AG09309 (cell line): ENCODE measurements around the gene NEUROG3.

Source experiments
- DNase-seq: peaks from one replicate; pipeline ENCODE4 v3.0.0-alpha.2; 2010; ENCODE audit warnings: low read depth
- H3K4me3 ChIP-seq: 2 replicates; pipeline ENCODE4 v1.5.1; 2011; ENCODE audit warnings: mild to moderate bottlenecking, low read depth, low read length, moderate library complexity; ENCODE audit not compliant: control insufficient read depth
- TF ChIP-seq, protein P1 (sequence below): IDR thresholded peaks from 2 replicates; pipeline ENCODE4 v1.5.1; 2011; ENCODE audit warnings: mild to moderate bottlenecking, low read depth, low read length, inconsistent platforms; ENCODE audit not compliant: insufficient read depth, control insufficient read depth; ENCODE audit errors: missing control alignments

The NEUROG3 gene

DNA sequence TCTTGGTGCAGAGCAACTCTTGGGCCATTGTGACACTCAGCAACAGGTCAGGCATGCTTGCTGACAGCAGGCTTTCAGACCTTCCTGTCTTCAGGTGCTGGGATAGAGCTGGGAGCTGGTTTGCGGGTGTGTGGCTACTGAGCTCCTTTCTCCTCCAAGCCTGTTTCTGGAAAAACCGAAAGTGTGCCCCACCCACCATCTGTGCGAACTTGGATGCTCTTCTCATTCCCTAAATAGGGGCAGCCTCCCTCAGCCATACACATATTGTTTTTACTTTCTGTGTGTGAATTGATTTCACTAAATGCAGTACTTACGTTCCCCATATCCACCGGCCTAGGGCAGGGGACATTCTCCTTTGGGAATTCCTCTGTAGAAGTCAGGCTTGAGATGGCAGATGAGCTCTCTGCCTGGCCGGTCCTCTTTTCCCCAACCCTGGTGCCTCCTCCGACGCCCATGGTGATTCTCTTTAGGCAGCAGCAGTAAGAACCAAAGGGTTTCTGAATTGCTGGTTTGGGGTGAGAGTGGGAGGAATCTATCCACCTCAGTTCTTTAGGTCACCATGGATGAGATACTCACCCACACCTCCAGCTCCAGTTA, 6.3 kb upstream of the NEUROG3 start:
- TF ChIP-seq, protein P1, sequence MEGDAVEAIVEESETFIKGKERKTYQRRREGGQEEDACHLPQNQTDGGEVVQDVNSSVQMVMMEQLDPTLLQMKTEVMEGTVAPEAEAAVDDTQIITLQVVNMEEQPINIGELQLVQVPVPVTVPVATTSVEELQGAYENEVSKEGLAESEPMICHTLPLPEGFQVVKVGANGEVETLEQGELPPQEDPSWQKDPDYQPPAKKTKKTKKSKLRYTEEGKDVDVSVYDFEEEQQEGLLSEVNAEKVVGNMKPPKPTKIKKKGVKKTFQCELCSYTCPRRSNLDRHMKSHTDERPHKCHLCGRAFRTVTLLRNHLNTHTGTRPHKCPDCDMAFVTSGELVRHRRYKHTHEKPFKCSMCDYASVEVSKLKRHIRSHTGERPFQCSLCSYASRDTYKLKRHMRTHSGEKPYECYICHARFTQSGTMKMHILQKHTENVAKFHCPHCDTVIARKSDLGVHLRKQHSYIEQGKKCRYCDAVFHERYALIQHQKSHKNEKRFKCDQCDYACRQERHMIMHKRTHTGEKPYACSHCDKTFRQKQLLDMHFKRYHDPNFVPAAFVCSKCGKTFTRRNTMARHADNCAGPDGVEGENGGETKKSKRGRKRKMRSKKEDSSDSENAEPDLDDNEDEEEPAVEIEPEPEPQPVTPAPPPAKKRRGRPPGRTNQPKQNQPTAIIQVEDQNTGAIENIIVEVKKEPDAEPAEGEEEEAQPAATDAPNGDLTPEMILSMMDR, result no peak
- H3K4me3 ChIP-seq, result no peak overlapping the region

DNA sequence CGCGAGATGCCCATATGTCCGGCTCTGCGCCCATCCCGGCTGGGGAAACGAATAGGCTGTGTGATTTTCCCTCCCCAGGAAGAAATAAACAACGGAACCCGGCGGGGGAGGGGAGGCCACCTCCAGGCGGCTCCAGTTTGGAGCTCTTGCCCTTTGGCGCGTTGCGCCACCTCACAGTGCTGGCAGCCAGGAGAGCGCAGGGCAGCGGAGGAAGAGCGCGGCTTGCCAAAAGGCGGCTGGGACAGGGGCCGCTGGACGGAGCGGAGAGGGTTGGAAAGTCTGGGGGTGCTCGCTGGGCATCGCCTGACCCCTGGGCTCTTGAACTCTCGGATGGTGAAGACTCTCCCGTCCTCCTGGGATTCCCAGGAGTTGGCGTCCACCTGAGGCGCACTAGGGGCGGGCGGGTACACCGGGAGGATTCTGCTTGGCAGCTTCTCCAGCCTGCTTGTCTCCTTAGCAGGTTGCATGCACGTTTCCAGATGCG, 5.3 kb upstream of the NEUROG3 start:
- no peak overlapping the region for H3K4me3 ChIP-seq
- DNase-seq, result no peak
- TF ChIP-seq, protein P1, result no peak

More for the DNA sequence above, 6.3 kb upstream of the NEUROG3 start:
- DNase-seq, result no peak

DNA sequence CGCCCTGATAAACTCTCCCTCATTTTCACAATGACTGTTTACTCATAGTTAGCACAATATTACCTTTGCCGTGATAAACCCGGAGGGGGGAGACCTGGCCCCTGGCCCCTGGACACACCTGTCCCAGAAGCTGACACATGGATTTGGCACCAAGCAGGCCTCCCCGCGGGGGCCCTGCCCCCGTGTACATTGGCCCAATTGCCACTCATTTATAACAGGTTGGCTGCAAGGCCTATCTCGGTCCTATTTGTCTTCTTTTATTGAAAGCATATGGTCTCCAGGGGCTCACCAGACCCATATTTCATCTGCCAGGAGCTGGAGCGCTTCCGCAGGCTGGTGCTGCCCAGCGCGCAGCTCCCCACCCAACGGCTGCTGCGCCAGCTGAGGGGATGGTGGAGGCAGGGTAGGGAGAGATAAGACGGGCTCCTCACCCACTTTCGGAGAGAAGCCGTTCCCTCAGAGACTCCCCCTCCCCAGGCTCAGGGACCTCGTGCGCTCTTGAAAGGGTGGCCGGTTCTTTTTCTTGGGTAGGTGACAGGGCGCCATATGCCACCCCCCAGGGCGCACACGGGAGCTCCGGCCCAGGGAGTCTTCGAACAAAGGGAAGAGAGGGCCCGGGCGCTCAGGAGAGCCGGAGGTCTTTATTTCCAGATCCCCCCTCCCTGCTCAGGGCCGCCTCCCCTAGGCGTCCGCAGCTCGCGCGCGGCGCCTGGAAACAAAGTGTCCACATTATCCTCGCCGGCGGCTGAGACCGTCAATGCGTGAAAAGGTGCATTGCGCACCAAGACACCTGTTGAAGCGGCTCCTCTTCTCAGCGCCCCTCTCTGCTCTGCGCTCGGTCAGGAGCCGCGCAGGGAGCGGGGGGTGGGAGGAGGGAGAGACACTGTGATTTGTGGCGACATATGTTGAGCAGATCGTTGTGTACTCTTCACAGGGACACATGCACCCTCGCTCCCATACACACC, 4.3 kb upstream of the NEUROG3 start:
- TF ChIP-seq, protein P1, result no peak
- H3K4me3 ChIP-seq, result no peak overlapping the region
- no peak for DNase-seq

DNA sequence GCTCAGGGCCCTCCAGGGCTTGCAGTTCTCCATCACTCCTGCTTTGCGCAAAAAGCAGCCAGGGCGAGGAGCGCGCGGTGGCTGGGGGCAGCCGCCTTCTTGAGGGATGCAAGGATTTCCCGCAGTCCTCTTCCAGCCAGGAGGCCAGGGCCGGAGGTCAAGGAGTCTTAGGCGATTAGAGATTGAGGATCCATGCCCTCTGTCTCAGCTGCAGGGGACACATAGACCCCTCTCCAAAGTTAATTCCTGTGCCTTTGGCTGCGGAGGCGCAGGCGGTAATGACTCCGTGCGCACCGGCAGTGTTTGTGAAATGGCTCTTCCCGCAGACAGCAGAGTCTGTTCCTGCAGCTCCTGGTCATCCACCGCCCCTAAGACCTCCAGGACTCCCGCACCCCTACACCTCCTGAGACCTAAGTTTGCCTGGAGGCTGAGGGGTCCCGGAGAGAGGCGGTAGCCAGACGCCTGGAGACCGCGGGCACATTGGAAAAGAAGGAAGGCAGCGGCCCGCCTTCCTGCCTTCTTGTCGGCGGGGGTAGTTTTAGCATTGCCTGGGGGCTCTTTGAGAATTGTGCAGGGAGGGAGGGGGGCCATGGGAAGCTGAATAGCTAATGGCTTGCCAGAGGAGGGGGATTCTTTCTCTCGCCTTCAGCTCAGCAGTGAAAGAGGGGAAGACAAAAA, 3.3 kb upstream of the NEUROG3 start:
- TF ChIP-seq, protein P1, result no peak
- H3K4me3 ChIP-seq, result no peak overlapping the region
- no peak for DNase-seq

DNA sequence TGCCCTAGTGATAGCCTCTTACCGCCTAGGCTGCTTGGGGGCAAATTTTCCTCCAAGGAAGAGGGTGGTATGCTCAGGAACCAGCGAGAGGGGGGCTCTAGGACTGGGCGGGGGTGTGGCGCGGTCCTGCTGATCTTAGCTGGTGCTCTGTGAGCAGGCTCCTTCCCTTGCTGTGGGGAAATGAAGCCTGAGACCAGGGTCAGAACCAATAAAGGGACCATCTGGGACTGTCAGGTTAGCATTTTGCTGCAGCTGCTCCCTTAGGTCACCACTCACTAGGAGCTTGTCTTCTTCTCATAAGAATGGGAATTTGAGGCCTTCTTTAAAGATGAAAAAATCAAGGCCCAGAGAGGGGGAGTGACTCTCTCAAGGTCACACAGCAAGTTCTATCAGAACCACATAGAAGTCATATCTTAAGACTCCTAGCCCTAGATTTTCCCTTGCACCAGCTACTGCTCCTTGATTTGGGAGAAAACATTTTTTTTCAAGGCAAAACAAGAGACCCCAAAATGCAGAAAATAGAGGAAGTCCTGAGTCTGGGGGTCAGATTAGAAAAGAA, 2.0 kb upstream of the NEUROG3 start:
- no peak overlapping the region for H3K4me3 ChIP-seq
- no peak for DNase-seq
- TF ChIP-seq, protein P1, result no peak

DNA sequence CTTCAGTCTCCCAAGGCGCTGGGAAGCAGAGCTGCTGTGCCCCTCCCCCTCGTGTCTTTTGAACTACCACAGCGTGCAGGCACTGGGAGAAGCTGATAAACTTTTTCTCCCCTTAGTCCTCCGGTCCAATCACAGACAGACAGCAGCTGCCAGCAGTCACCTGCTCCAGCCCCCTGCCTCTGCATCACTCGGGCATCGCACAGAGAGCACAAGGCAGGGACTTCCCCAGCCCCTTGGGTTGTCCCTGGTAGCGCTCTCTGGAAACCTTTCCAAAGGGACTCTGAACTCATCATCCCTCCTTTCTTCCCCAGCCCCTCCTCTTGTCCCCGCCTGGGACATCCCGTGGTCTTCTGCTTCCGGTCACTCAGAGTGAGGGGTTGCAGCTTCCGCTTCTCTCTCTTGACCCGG, 1.4 kb upstream of the NEUROG3 start:
- TF ChIP-seq, protein P1, result no peak
- DNase-seq, result no peak
- H3K4me3 ChIP-seq, result no peak overlapping the region
